OCI-LY7 (cell line): ENCODE data around the gene RUNX1. TPM values are rescaled to one million over a fixed set of nuclear protein-coding genes. Genes with fewer than 3 reads are reported as not detected.

Experiments
- BruUV-seq: library from RNA; stranded (reverse); fragments of 400-500 nt; replicated peaks from 2 replicates; lab custom pipeline; 2021; lab: Mats Ljungman, UMichigan
- CTCF ChIA-PET: fragments of 300-600 bp; sonication (Branson Sonifier 250); formaldehyde crosslinking; loops from one replicate; lab custom pipeline; 2022; ENCODE audit warnings: antibody characterized with exemption; ENCODE audit not compliant: unreplicated experiment; lab: Charles Lee
- POLR2A ChIA-PET: fragments of 300-600 bp; sonication (Branson Sonifier 250); formaldehyde crosslinking; loops from one replicate; lab custom pipeline; 2022; ENCODE audit warnings: antibody characterized with exemption; lab: Charles Lee
- DNase-seq: peaks from one replicate; pipeline ENCODE4 v3.0.0-alpha.2; 2015; ENCODE audit warnings: low spot score
- H2AFZ ChIP-seq: fragments of 200-600 bp; sonication (generic), shearing (Covaris generic); 2 replicates; pipeline ENCODE4 v1.6.1; 2014; ENCODE audit warnings: mild to moderate bottlenecking, antibody characterized with exemption, low read length, moderate library complexity
- H3K27ac ChIP-seq: fragments of 200-600 bp; sonication (generic); 2 replicates; pipeline ENCODE4 v1.5.1; 2014; ENCODE audit warnings: mixed run types, low read depth, mild to moderate bottlenecking, moderate library complexity, low read length, inconsistent platforms; ENCODE audit not compliant: poor library complexity, severe bottlenecking
- H3K36me3 ChIP-seq: fragments of 200-600 bp; sonication (generic); 2 replicates; pipeline ENCODE4 v1.6.1; 2014; ENCODE audit warnings: mild to moderate bottlenecking, antibody characterized with exemption, low read length, moderate library complexity, mixed read lengths; ENCODE audit not compliant: insufficient read depth
- H3K4me1 ChIP-seq: fragments of 200-600 bp; sonication (generic); 2 replicates; pipeline ENCODE4 v1.5.1; 2014; ENCODE audit warnings: mild to moderate bottlenecking, low read length; ENCODE audit not compliant: insufficient read depth, poor library complexity, severe bottlenecking
- H3K4me2 ChIP-seq: fragments of 200-600 bp; sonication (generic); 2 replicates; pipeline ENCODE4 v1.6.1; 2014; ENCODE audit warnings: mild to moderate bottlenecking, low read length
- H3K4me3 ChIP-seq: fragments of 200-600 bp; sonication (generic); 2 replicates; pipeline ENCODE4 v1.5.1; 2014; ENCODE audit warnings: mild to moderate bottlenecking, low read depth, low read length; ENCODE audit not compliant: poor library complexity, severe bottlenecking
- H3K79me2 ChIP-seq: fragments of 200-600 bp; sonication (generic); 2 replicates; pipeline ENCODE4 v1.6.1; 2016; ENCODE audit warnings: low read depth, mild to moderate bottlenecking, low read length, moderate library complexity, mixed read lengths; ENCODE audit not compliant: insufficient read depth
- H3K9me2 ChIP-seq: fragments of 200-600 bp; sonication (generic); 2 replicates; pipeline ENCODE4 v1.6.1; 2016; ENCODE audit warnings: mild to moderate bottlenecking, low read length, mixed read lengths; ENCODE audit not compliant: insufficient read depth
- H3K9me3 ChIP-seq: fragments of 200-600 bp; sonication (generic); 2 replicates; pipeline ENCODE4 v1.6.1; 2014; ENCODE audit warnings: mild to moderate bottlenecking, mixed run types, low read length, mixed read lengths
- H4K20me1 ChIP-seq: fragments of 200-600 bp; sonication (generic); 2 replicates; pipeline ENCODE4 v1.6.1; 2014; ENCODE audit warnings: mild to moderate bottlenecking, antibody characterized with exemption, low read length, moderate library complexity, mixed read lengths; ENCODE audit not compliant: insufficient read depth
- EZH2phosphoT487 ChIP-seq: fragments of 200-600 bp; sonication (generic); IDR thresholded peaks from 2 replicates; pipeline ENCODE4 v1.6.1; 2018; ENCODE audit warnings: low read depth, borderline replicate concordance, mild to moderate bottlenecking, mixed run types, antibody characterized with exemption, low read length, moderate library complexity, mixed read lengths
- intact Hi-C: fragments of 100-400 bp; cut with micrococcal nuclease; formaldehyde crosslinking; loops from one replicate; pipeline ENCODE4 v1.10.0; 2022; ENCODE audit not compliant: unreplicated experiment
- total RNA-seq, 2 experiments: library from RNA; depleted of rRNA in 1 of 2; stranded (reverse); fragments of >200 nt in 1 of 2; shearing (Covaris generic) in 1 of 2; gene quantifications; 2 replicates each; pipeline ENCODE4 v1.2.3, GENCODE V29; 2014 to 2022
- TF ChIP-seq, protein P1 (sequence below): fragments of 200-600 bp; sonication (generic); conservative IDR thresholded peaks from 2 replicates; pipeline ENCODE4 v1.5.1; 2014; ENCODE audit warnings: mild to moderate bottlenecking, antibody characterized with exemption, low read length, moderate library complexity, mixed read lengths

RUNX1 gene
- total RNA-seq, 2 experiments from 2014 or later, result 30.5 to 40.8 TPM

DNA sequence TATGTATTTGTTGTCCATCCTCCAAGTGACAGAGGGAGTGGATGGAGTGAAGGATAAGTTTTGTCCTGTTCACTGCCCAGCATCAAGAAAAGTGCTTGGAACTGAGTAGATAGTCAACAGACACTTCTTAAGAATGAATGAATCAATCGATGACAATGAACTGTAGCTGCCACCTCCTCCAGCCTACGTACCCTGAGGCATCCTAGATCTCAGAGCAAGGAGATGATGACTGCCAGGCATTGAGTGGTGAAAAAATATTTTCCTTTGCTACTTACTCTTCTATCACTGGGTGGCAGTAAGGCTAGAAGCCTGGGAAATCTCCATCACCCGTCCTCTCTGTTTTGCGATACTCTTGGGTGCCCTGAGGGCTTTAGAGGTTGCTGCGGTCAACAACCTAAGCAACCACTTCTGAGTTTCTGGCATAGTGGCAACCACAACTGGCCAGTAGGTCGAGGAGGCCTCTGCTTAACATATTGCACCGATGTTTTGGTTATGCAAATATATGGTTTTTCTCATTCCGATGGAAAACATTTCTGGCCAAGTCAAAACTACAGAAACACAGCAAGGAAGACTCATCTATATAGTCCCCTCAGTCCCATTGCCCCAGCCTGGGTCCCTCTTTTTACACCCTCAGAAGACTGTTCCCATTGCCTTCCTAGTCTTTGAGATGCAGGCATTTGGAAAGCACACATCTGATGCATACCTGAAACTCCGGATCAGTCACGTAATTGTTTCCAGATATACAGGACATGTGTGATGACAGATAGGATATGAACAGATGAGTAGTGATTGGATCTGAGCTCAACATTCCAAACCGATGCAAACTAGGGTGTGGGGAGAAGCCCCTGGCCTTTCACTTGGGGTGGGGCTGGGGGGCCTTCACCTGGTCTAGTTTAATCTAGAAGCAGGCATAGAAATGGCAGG, 136.8 kb downstream of the RUNX1 start:
- H3K9me3 ChIP-seq, result no peaks in the 10 kb centered on the region
- no peaks in the 10 kb centered on the region for H3K79me2 ChIP-seq
- no peak overlapping the region for H3K4me2 ChIP-seq
- H2AFZ ChIP-seq, result no peak overlapping the region
- peaks cover 34% of the 10 kb centered on the region; the same call in 1 of the 2 replicates for H4K20me1 ChIP-seq
- no peak for TF ChIP-seq EZH2phosphoT487
- TF ChIP-seq, protein P1, sequence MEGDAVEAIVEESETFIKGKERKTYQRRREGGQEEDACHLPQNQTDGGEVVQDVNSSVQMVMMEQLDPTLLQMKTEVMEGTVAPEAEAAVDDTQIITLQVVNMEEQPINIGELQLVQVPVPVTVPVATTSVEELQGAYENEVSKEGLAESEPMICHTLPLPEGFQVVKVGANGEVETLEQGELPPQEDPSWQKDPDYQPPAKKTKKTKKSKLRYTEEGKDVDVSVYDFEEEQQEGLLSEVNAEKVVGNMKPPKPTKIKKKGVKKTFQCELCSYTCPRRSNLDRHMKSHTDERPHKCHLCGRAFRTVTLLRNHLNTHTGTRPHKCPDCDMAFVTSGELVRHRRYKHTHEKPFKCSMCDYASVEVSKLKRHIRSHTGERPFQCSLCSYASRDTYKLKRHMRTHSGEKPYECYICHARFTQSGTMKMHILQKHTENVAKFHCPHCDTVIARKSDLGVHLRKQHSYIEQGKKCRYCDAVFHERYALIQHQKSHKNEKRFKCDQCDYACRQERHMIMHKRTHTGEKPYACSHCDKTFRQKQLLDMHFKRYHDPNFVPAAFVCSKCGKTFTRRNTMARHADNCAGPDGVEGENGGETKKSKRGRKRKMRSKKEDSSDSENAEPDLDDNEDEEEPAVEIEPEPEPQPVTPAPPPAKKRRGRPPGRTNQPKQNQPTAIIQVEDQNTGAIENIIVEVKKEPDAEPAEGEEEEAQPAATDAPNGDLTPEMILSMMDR, result 0 out of 2 replicates have a peak, but pooled peaks have one; percentile 29
- DNase-seq, result no peak
- no peaks in the 10 kb centered on the region for H3K9me2 ChIP-seq
- no peak overlapping the region for H3K27ac ChIP-seq
- CTCF ChIA-PET, result no interaction called here
- intact Hi-C loops, result no loop called here
- H3K36me3 ChIP-seq, result peaks cover 7% of the 10 kb centered on the region; the same call in 1 of the 2 replicates
- no peak overlapping the region for H3K4me3 ChIP-seq
- POLR2A ChIA-PET, result interaction anchor here (1.4 kb wide), 1 partner anchor 36 kb away, joined by 3 read pairs; no protein-coding TSS in a partner anchor
- BruUV-seq, result no TSS peak
- peaks cover 27% of the 10 kb centered on the region for H3K4me1 ChIP-seq

DNA sequence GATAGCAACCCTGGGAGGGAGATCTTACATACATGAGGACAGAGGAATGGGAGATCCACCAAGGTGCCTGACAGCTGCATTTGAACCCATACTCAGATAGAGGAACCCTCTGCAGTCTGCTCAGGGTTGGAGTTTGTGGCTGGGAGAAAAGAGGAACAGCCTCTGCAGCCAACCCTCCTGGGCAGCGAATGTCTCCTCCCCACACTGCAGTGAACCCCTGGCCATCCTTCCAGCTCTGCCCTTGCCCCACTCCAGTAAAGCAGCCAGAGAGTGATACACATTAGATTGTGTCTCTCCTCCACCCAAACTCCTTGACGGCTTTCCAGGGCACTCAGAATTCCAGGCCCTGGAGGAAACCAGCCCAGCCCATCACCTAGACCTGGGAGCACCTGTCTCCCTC, 137.7 kb downstream of the RUNX1 start:
- intact Hi-C loops, result no loop called here
- TF ChIP-seq, protein P1, result no peak
- no peak for TF ChIP-seq EZH2phosphoT487
- Histone ChIP-seq H3K36me3 (peaks cover 7% of the 10 kb centered on the region; the same call in 1 of the 2 replicates), H3K4me3 (no peak overlapping the region), H4K20me1 (peaks cover 38% of the 10 kb centered on the region; the same call in 1 of the 2 replicates), H3K9me2 (no peaks in the 10 kb centered on the region), H2AFZ (no peak overlapping the region), H3K4me2 (no peak overlapping the region), H3K4me1 (peaks cover 27% of the 10 kb centered on the region), H3K27ac (no peak overlapping the region), H3K9me3 (no peaks in the 10 kb centered on the region), H3K79me2 (no peaks in the 10 kb centered on the region)
- POLR2A ChIA-PET, result interaction anchor here (1.4 kb wide), 1 partner anchor 35 kb away, joined by 3 read pairs; no protein-coding TSS in a partner anchor
- BruUV-seq, result no TSS peak
- CTCF ChIA-PET, result no interaction called here
- DNase-seq, result no peak
